ENCODE results near the gene BSPRY. TPM values are rescaled to one million over a fixed set of nuclear protein-coding genes. Genes with fewer than 3 reads are reported as not detected.

BSPRY gene
- total and polyA plus RNA-seq, 7 experiments from 2014 or later = 0.13 to 9.6 (median 0.48) TPM; not detected in 2

GRCh38 chr9:113372059-113372458, 22.7 kb downstream of the BSPRY start:
- H3K4me3 Mint-ChIP-seq = no peak overlapping the region
- ChIA-PET POLR2A (interaction anchor here (0.7 kb wide), 1 partner anchor 28 kb away, joined by 3 read pairs; no protein-coding TSS in a partner anchor), CTCF (no interaction called here)
- Histone ChIP-seq H3K4me1 (ENCODE audit: control insufficient read depth in 2 of 2, insufficient read depth in 2 of 2, low read length in 2 of 2) (peaks cover 0 to 7% of the 10 kb centered on the region in 2 donors), H3K27me3 (ENCODE audit: control insufficient read depth in 2 of 2, insufficient read depth in 2 of 2, low read length in 2 of 2) (no peaks in the 10 kb centered on the region), H3K36me3 (ENCODE audit: control insufficient read depth in 2 of 3, insufficient read depth in 3 of 3, low read length in 3 of 3) (peaks cover 0 to 26% (median 0%) of the 10 kb centered on the region in 3 experiments), H3K9me3 (ENCODE audit: control insufficient read depth in 2 of 3, low read length in 3 of 3) (no peaks in the 10 kb centered on the region), H3K27ac (ENCODE audit: low read depth, low read length) (no peak overlapping the region), H3K4me3 (ENCODE audit: low read length) (no peak overlapping the region)
- H3K4me1 Mint-ChIP-seq = peaks cover 11 to 16% (median 16%) of the 10 kb centered on the region in 7 donors
- H3K27me3 Mint-ChIP-seq = no peaks in the 10 kb centered on the region
- no peak for ATAC-seq
- no peak for DNase-seq
- H3K36me3 Mint-ChIP-seq = peaks cover 0 to 12% (median 3%) of the 10 kb centered on the region in 5 donors
- peak overlapping the region in 2 of 9 donors; percentile 9 to 70 for H3K27ac Mint-ChIP-seq
- intact Hi-C loops (cut with micrococcal nuclease) = no loop called here
- H3K9me3 Mint-ChIP-seq = no peaks in the 10 kb centered on the region

DNA sequence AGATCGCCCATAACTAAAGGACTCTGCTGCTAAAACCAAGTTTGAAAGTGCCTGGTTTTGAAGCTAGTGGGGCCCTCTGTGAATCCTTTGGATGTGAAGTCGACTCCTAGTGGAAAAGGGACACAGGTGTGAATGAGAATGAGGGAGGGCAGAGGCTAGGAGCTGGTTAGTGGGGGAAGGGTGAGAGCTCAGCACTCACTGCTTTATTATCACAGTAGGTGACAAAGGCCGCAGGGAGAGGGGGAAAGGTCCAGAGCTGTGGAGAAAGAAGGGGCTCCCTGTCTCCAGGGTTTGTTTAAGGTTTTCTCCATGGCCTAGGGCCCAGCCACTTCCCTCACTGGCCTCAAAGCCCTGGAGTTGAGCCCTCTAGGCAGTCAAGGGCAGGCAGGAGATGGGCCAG, 23.9 kb downstream of the BSPRY start:
- Mint-ChIP-seq H3K36me3 (peaks cover 0 to 12% (median 3%) of the 10 kb centered on the region in 5 donors), H3K4me3 (no peak overlapping the region), H3K27me3 (no peaks in the 10 kb centered on the region), H3K27ac (peak overlapping the region in 3 of 9 donors; percentile 25 to 68 (median 47)), H3K9me3 (no peaks in the 10 kb centered on the region), H3K4me1 (peaks cover 12 to 16% (median 16%) of the 10 kb centered on the region in 7 donors)
- H3K4me3 ChIP-seq (ENCODE audit: low read length) = no peak overlapping the region
- no peaks in the 10 kb centered on the region for H3K27me3 ChIP-seq (ENCODE audit: control insufficient read depth in 2 of 2, insufficient read depth in 2 of 2, low read length in 2 of 2)
- intact Hi-C loops (cut with micrococcal nuclease) = no loop called here
- ATAC-seq = no peak
- no peak overlapping the region for H3K27ac ChIP-seq (ENCODE audit: low read depth, low read length)
- H3K4me1 ChIP-seq (ENCODE audit: control insufficient read depth in 2 of 2, insufficient read depth in 2 of 2, low read length in 2 of 2) = peaks cover 0 to 7% of the 10 kb centered on the region in 2 donors
- DNase-seq = no peak
- POLR2A ChIA-PET = interaction anchor here (1.1 kb wide), 1 partner anchor 9 kb away, joined by 3 read pairs; no protein-coding TSS in a partner anchor
- H3K9me3 ChIP-seq (ENCODE audit: control insufficient read depth in 2 of 3, low read length in 3 of 3) = no peaks in the 10 kb centered on the region
- H3K36me3 ChIP-seq (ENCODE audit: control insufficient read depth in 2 of 3, insufficient read depth in 3 of 3, low read length in 3 of 3) = peaks cover 0 to 26% (median 0%) of the 10 kb centered on the region in 3 experiments
- CTCF ChIA-PET = interaction anchor here (0.6 kb wide), 1 partner anchor 1784 kb away, joined by 3 read pairs; no protein-coding TSS in a partner anchor

- ATAC-seq (no peak), DNase-seq (no peak)
- H3K9me3 ChIP-seq (ENCODE audit: control insufficient read depth in 2 of 3, low read length in 3 of 3) = no peaks in the 10 kb centered on the region
- Mint-ChIP-seq H3K27me3 (peaks cover 0 to under 1% (median 0%) of the 10 kb centered on the region in 5 donors), H3K4me3 (peak overlapping the region in 1 of 10 donors; percentile 15), H3K9me3 (no peaks in the 10 kb centered on the region), H3K4me1 (peaks cover 12 to 16% (median 16%) of the 10 kb centered on the region in 7 donors), H3K36me3 (peaks cover 0 to 10% (median 3%) of the 10 kb centered on the region in 5 donors), H3K27ac (peak overlapping the region in 1 of 9 donors; percentile 66)
- no peaks in the 10 kb centered on the region for H3K27me3 ChIP-seq (ENCODE audit: control insufficient read depth in 2 of 2, insufficient read depth in 2 of 2, low read length in 2 of 2)
- CTCF ChIA-PET = no interaction called here
- peaks cover 0 to 26% (median 0%) of the 10 kb centered on the region in 3 experiments for H3K36me3 ChIP-seq (ENCODE audit: control insufficient read depth in 2 of 3, insufficient read depth in 3 of 3, low read length in 3 of 3)
- intact Hi-C loops (cut with micrococcal nuclease) = no loop called here
- H3K27ac ChIP-seq (ENCODE audit: low read depth, low read length) = no peak overlapping the region
- H3K4me1 ChIP-seq (ENCODE audit: control insufficient read depth in 2 of 2, insufficient read depth in 2 of 2, low read length in 2 of 2) = peaks cover 0 to 7% of the 10 kb centered on the region in 2 donors
- no peak overlapping the region for H3K4me3 ChIP-seq (ENCODE audit: low read length)
- POLR2A ChIA-PET = interaction anchor here (1.1 to 1.2 kb wide), 2 partner anchors 9 to 34 kb away, joined by 3 read pairs; partner anchors contain the start of gene WDR31
Measured at GRCh38 chr9:113373676-113374392, 24.5 kb downstream of the BSPRY start.

- DNase-seq = no peak
- POLR2A ChIA-PET = interaction anchor here (0.6 to 1.5 kb wide), 4 partner anchors 26 to 35 kb away, joined by 3 to 8 read pairs (median 4); partner anchors contain the start of genes ALAD, BSPRY and WDR31
- CTCF ChIA-PET = no interaction called here
- ATAC-seq = no peak
- Histone ChIP-seq H3K9me3 (ENCODE audit: control insufficient read depth in 2 of 3, low read length in 3 of 3) (no peaks in the 10 kb centered on the region), H3K4me3 (ENCODE audit: low read length) (no peak overlapping the region), H3K36me3 (ENCODE audit: control insufficient read depth in 2 of 3, insufficient read depth in 3 of 3, low read length in 3 of 3) (peaks cover 0 to 26% (median 0%) of the 10 kb centered on the region in 3 experiments), H3K27me3 (ENCODE audit: control insufficient read depth in 2 of 2, insufficient read depth in 2 of 2, low read length in 2 of 2) (no peaks in the 10 kb centered on the region), H3K4me1 (ENCODE audit: control insufficient read depth in 2 of 2, insufficient read depth in 2 of 2, low read length in 2 of 2) (peaks cover 0 to 7% of the 10 kb centered on the region in 2 donors), H3K27ac (ENCODE audit: low read depth, low read length) (peak overlapping the region; percentile 52)
- Mint-ChIP-seq H3K27me3 (peaks cover 0 to 3% (median 0%) of the 10 kb centered on the region in 5 donors), H3K4me1 (peaks cover 12 to 16% (median 16%) of the 10 kb centered on the region in 7 donors), H3K27ac (peak overlapping the region; percentile 66 to 87 (median 83)), H3K36me3 (peaks cover 0 to 10% (median 3%) of the 10 kb centered on the region in 5 donors), H3K9me3 (no peaks in the 10 kb centered on the region), H3K4me3 (peak overlapping the region; percentile 82 to 97 (median 87))
- intact Hi-C loops (cut with micrococcal nuclease) = loop anchor here (1.0 to 5.0 kb wide), 7 partner anchors 24 to 1212 kb away; partner anchors contain the start of genes ATP6V1G1 (in 1 of the 2), BSPRY (in 1 of the 2), CDC26 (in 1 of the 2) and PRPF4 (in 1 of the 2)
Measured at GRCh38 chr9:113375057-113376023, 26.0 kb downstream of the BSPRY start.

- peak; percentile 96 for ATAC-seq
- Mint-ChIP-seq H3K4me1 (peaks cover 14 to 17% (median 16%) of the 10 kb centered on the region in 7 donors), H3K9me3 (no peaks in the 10 kb centered on the region), H3K27me3 (peaks cover 0 to 3% (median 0%) of the 10 kb centered on the region in 5 donors), H3K4me3 (peak within 1 kb of the TSS; percentile 82 to 98 (median 90)), H3K27ac (peak within 1 kb of the TSS; percentile 68 to 97 (median 85)), H3K36me3 (peaks cover 0 to 10% (median 3%) of the 10 kb centered on the region in 5 donors)
- H3K9me3 ChIP-seq (ENCODE audit: control insufficient read depth in 2 of 3, low read length in 3 of 3) = no peaks in the 10 kb centered on the region
- H3K4me3 ChIP-seq (ENCODE audit: low read length) = peak within 1 kb of the TSS; percentile 81
- peak; percentile 70 to 84 (median 81) for DNase-seq
- ChIA-PET CTCF (no interaction called here), POLR2A (interaction anchor here (0.6 to 1.4 kb wide), 9 partner anchors 10 to 1551 kb away, joined by 3 to 13 read pairs (median 4); partner anchors contain the start of genes ALAD, C9orf43, POLE3 and WDR31)
- intact Hi-C loops (cut with micrococcal nuclease) = loop anchor here (1.0 to 5.0 kb wide), 12 partner anchors 24 to 1210 kb away; partner anchors contain the start of genes ALAD (in 2 of the 2), C9orf43 (in 2 of the 2), CDC26 (in 2 of the 2) and POLE3 (in 2 of the 2)
- peaks cover 0 to 7% of the 10 kb centered on the region in 2 donors for H3K4me1 ChIP-seq (ENCODE audit: control insufficient read depth in 2 of 2, insufficient read depth in 2 of 2, low read length in 2 of 2)
- H3K27ac ChIP-seq (ENCODE audit: low read depth, low read length) = peak within 1 kb of the TSS; percentile 94
- peaks cover 0 to 26% (median 0%) of the 10 kb centered on the region in 3 experiments for H3K36me3 ChIP-seq (ENCODE audit: control insufficient read depth in 2 of 3, insufficient read depth in 3 of 3, low read length in 3 of 3)
- H3K27me3 ChIP-seq (ENCODE audit: control insufficient read depth in 2 of 2, insufficient read depth in 2 of 2, low read length in 2 of 2) = no peaks in the 10 kb centered on the region
Measured at GRCh38 chr9:113376634-113377567, 27.6 kb downstream of the BSPRY start, which contains the start of gene HDHD3. HDHD3 (minus strand) TSS chr9:113376986; CDS start chr9:113374354, 2,632 bp downstream.

Measured in naive thymus-derived CD4-positive, alpha-beta T cell (primary cell).